ENCODE results near the gene CYP1B1.

Gene CYP1B1

GRCh38 chr2:38074764-38075506 is 1.0 kb downstream of the CYP1B1 start:
- no peak for DNase-seq

GRCh38 chr2:38074058-38074763 is 1.7 kb downstream of the CYP1B1 start:
- no peak for DNase-seq

GRCh38 chr2:38073211-38074057 is 2.5 kb downstream of the CYP1B1 start:
- DNase-seq, result no peak

- no peak for DNase-seq
These were observed 5.5 kb downstream of the CYP1B1 start for GRCh38 chr2:38070438-38070837.

GRCh38 chr2:38068234-38068633 is 7.7 kb downstream of the CYP1B1 start:
- no peak for DNase-seq

GRCh38 chr2:38066421-38067115 is 9.4 kb downstream of the CYP1B1 start:
- DNase-seq, result no peak

GRCh38 chr2:38065502-38066135 is 10.3 kb downstream of the CYP1B1 start:
- no peak for DNase-seq

GRCh38 chr2:38064801-38065501 is 11.0 kb downstream of the CYP1B1 start:
- DNase-seq, result no peak

GRCh38 chr2:38060236-38061018 is 15.5 kb downstream of the CYP1B1 start:
- no peak for DNase-seq

GRCh38 chr2:38057651-38058410 is 18.1 kb downstream of the CYP1B1 start:
- no peak for DNase-seq

GRCh38 chr2:38056216-38056615 is 19.7 kb downstream of the CYP1B1 start:
- no peak for DNase-seq

- no peak for DNase-seq
These were observed 30.1 kb downstream of the CYP1B1 start for GRCh38 chr2:38045811-38046210.

GRCh38 chr2:38039121-38039910 is 36.6 kb downstream of the CYP1B1 start:
- DNase-seq, result no peak

- no peak for DNase-seq
These were observed 37.3 kb downstream of the CYP1B1 start for GRCh38 chr2:38038682-38039081.

GRCh38 chr2:38037757-38038621 is 38.0 kb downstream of the CYP1B1 start:
- no peak for DNase-seq

- DNase-seq, result no peak
These were observed 38.6 kb downstream of the CYP1B1 start for GRCh38 chr2:38037325-38037724.

GRCh38 chr2:38035968-38036367 is 40.0 kb downstream of the CYP1B1 start:
- DNase-seq, result no peak

- DNase-seq, result no peak
These were observed 42.3 kb downstream of the CYP1B1 start for GRCh38 chr2:38033646-38034045.

Measured in central memory CD4-positive, alpha-beta T cell (primary cell).